SKM-1 (cell line): Measurements from ENCODE around the gene NLRP2B.
"Not testable (repeated sequence)": the region's sequence is repeated elsewhere in the genome, so short reads cannot be mapped to it uniquely, and the experiment has no call there.

ENCODE experiments used
- DNase-seq: peaks from one replicate; lab custom pipeline; 2025; ENCODE audit not compliant: unreplicated experiment; lab: John Stamatoyannopoulos, UW

Gene NLRP2B

GRCh38 chrX:57680160-57680559 is at the start of gene NLRP2B:
Gene NLRP2B (minus strand): TSS chrX:57680260.
- DNase-seq: no peak

GRCh38 chrX:57725995-57726394 is 45.9 kb upstream of the NLRP2B start:
- DNase-seq: not testable (repeated sequence)

GRCh38 chrX:57681341-57681740 is 1.3 kb upstream of the NLRP2B start:
- DNase-seq: no peak

GRCh38 chrX:57678686-57679428 is 1.2 kb downstream of the NLRP2B start:
- no peak for DNase-seq

GRCh38 chrX:57677132-57677858 is 2.8 kb downstream of the NLRP2B start:
- no peak for DNase-seq

GRCh38 chrX:57675320-57675719 is 4.7 kb downstream of the NLRP2B start:
- no peak for DNase-seq

- DNase-seq: peak; percentile 11
Measured at GRCh38 chrX:57674861-57675260, 5.2 kb downstream of the NLRP2B start.

- no peak for DNase-seq
Measured at GRCh38 chrX:57669961-57670360, 10.1 kb downstream of the NLRP2B start.

- no peak for DNase-seq
Measured at GRCh38 chrX:57667010-57667409, 13.1 kb downstream of the NLRP2B start.

GRCh38 chrX:57655065-57655464 is 25.0 kb downstream of the NLRP2B start:
- no peak for DNase-seq

- no peak for DNase-seq
Measured at GRCh38 chrX:57652705-57653104, 27.4 kb downstream of the NLRP2B start.

GRCh38 chrX:57651169-57651919 is 28.7 kb downstream of the NLRP2B start:
- DNase-seq: no peak

- no peak for DNase-seq
Measured at GRCh38 chrX:57647020-57647419, 33.0 kb downstream of the NLRP2B start.

- DNase-seq: no peak
Measured at GRCh38 chrX:57643698-57644097, 36.4 kb downstream of the NLRP2B start.

GRCh38 chrX:57641338-57641737 is 38.7 kb downstream of the NLRP2B start:
- no peak for DNase-seq

GRCh38 chrX:57640674-57641016 is 39.4 kb downstream of the NLRP2B start:
- no peak for DNase-seq

GRCh38 chrX:57629438-57629837 is 50.6 kb downstream of the NLRP2B start:
- DNase-seq: not testable (repeated sequence)
